HPDE6-E6E7 (cell line): ENCODE results near the gene ZBTB20.

Experiments used
- DNase-seq: peaks from one replicate; pipeline ENCODE4 v3.0.0; 2011; ENCODE audit warnings: missing footprints; ENCODE audit errors: extremely low spot score

Gene ZBTB20

GRCh38 chr3:114538211-114538610 is 608.9 kb downstream of the ZBTB20 start:
- no peak for DNase-seq

- no peak for DNase-seq
Observed at GRCh38 chr3:114528517-114528916, 618.6 kb downstream of the ZBTB20 start.

- peak; percentile 8 for DNase-seq
Observed at GRCh38 chr3:114527036-114527644, 619.9 kb downstream of the ZBTB20 start.

GRCh38 chr3:114525278-114525677 is 621.8 kb downstream of the ZBTB20 start:
- DNase-seq, result no peak

GRCh38 chr3:114519415-114519814 is 627.7 kb downstream of the ZBTB20 start:
- DNase-seq, result peak; percentile 25

GRCh38 chr3:114518206-114518808 is 628.8 kb downstream of the ZBTB20 start:
- DNase-seq, result no peak

- no peak for DNase-seq
Observed at GRCh38 chr3:114510201-114510600, 636.9 kb downstream of the ZBTB20 start.

GRCh38 chr3:114509756-114510155 is 637.3 kb downstream of the ZBTB20 start:
- DNase-seq, result no peak

- no peak for DNase-seq
Observed at GRCh38 chr3:114508976-114509375, 638.1 kb downstream of the ZBTB20 start.

- DNase-seq, result no peak
Observed at GRCh38 chr3:114508208-114508607, 638.9 kb downstream of the ZBTB20 start.

GRCh38 chr3:114506591-114507300 is 640.3 kb downstream of the ZBTB20 start:
- DNase-seq, result no peak

- DNase-seq, result no peak
Observed at GRCh38 chr3:114504941-114505628, 642.0 kb downstream of the ZBTB20 start.

GRCh38 chr3:114502204-114502603 is 644.9 kb downstream of the ZBTB20 start:
- no peak for DNase-seq

GRCh38 chr3:114499976-114500375 is 647.1 kb downstream of the ZBTB20 start:
- no peak for DNase-seq

- DNase-seq, result peak; percentile 83
Observed at GRCh38 chr3:114498539-114499370, 648.3 kb downstream of the ZBTB20 start.

GRCh38 chr3:114496874-114497273 is 650.2 kb downstream of the ZBTB20 start:
- no peak for DNase-seq

- DNase-seq, result no peak
Observed at GRCh38 chr3:114496466-114496865, 650.6 kb downstream of the ZBTB20 start.

GRCh38 chr3:114496021-114496434 is 651.1 kb downstream of the ZBTB20 start:
- DNase-seq, result no peak

GRCh38 chr3:114494498-114494897 is 652.6 kb downstream of the ZBTB20 start:
- no peak for DNase-seq

- DNase-seq, result no peak
Observed at GRCh38 chr3:114490829-114491228, 656.3 kb downstream of the ZBTB20 start.

- no peak for DNase-seq
Observed at GRCh38 chr3:114487502-114487901, 659.6 kb downstream of the ZBTB20 start.

- no peak for DNase-seq
Observed at GRCh38 chr3:114484919-114485318, 662.2 kb downstream of the ZBTB20 start.
